Activated CD4-positive, alpha-beta T cell treated with anti-CD3 and anti-CD28 coated beads, Interleukin-2, amount 10 ng/mL, durations not matched to agents 7 days and 5 days (primary cell): ENCODE measurements around the gene ZMPSTE24. TPM values are rescaled to one million over a fixed set of nuclear protein-coding genes. Genes with fewer than 3 reads are reported as not detected.
A peak's percentile ranks its signal among the peaks of the same experiment; 100 is the strongest.
"Not testable (repeated sequence)": the region's sequence is repeated elsewhere in the genome, so short reads cannot be mapped to it uniquely, and the experiment has no call there.

Source experiments
- CTCF ChIA-PET: fragments of 350-600 bp; sonication (Branson Sonifier 250); formaldehyde crosslinking; loops from one replicate; lab custom pipeline; 2021; ENCODE audit warnings: antibody characterized with exemption; lab: Charles Lee
- POLR2A ChIA-PET: fragments of 350-600 bp; sonication (Branson Sonifier 250); formaldehyde crosslinking; loops from one replicate; lab custom pipeline; 2021; ENCODE audit warnings: antibody characterized with exemption; lab: Charles Lee
- DNase-seq: peaks from one replicate; pipeline ENCODE4 v3.0.0-alpha.2; 2020
- H3K27ac Mint-ChIP-seq: one replicate; pipeline ENCODE4 v1.8.0; 2021; ENCODE audit warnings: mild to moderate bottlenecking, moderate library complexity, mixed read lengths
- H3K27me3 Mint-ChIP-seq: one replicate; pipeline ENCODE4 v1.8.0; 2021; ENCODE audit warnings: mixed read lengths
- H3K36me3 Mint-ChIP-seq: one replicate; pipeline ENCODE4 v1.8.0; 2021; ENCODE audit warnings: low read depth, mixed read lengths
- H3K4me1 Mint-ChIP-seq: one replicate; pipeline ENCODE4 v1.8.0; 2021; ENCODE audit warnings: mixed read lengths
- H3K4me3 Mint-ChIP-seq: one replicate; pipeline ENCODE4 v1.8.0; 2021; ENCODE audit warnings: mild to moderate bottlenecking, moderate library complexity, mixed read lengths
- H3K9me3 Mint-ChIP-seq: one replicate; pipeline ENCODE4 v1.8.0; 2021; ENCODE audit warnings: mixed read lengths
- total RNA-seq, 2 experiments: library from RNA; stranded (reverse); gene quantifications; one replicate each; pipeline ENCODE4 v1.2.3, GENCODE V29; 2021

ZMPSTE24 gene
- total RNA-seq, 2 experiments from 2014 or later, result 24.7 to 28.8 TPM

- Mint-ChIP-seq H3K27me3 (peaks cover 25% of the 10 kb centered on the region), H3K27ac (peak within 1 kb of the TSS; percentile 52), H3K36me3 (peaks cover 1% of the 10 kb centered on the region), H3K9me3 (no peaks in the 10 kb centered on the region), H3K4me1 (peaks cover 54% of the 10 kb centered on the region), H3K4me3 (peak within 1 kb of the TSS; percentile 61)
- peak; percentile 20 for DNase-seq
- ChIA-PET CTCF (interaction anchor here (0.8 to 10.2 kb wide), 15 partner anchors 20 to 433 kb away, joined by 3 to 95 read pairs (median 3); partner anchors contain the start of genes RLF and TRIT1), POLR2A (no interaction called here)
Observed at GRCh38 chr1:40316595-40317393, 58.8 kb downstream of the ZMPSTE24 start, which contains the start of gene COL9A2. COL9A2 (minus strand) TSS chr1:40317286; CDS start chr1:40317197, 89 bp downstream.

- POLR2A ChIA-PET, result no interaction called here
- H3K36me3 Mint-ChIP-seq, result peaks cover 1% of the 10 kb centered on the region
Observed at GRCh38 chr1:40317394-40318074, 59.5 kb downstream of the ZMPSTE24 start.

GRCh38 chr1:40318476-40318875, 60.4 kb downstream of the ZMPSTE24 start:
- CTCF ChIA-PET, result interaction anchor here (0.6 to 10.2 kb wide), 7 partner anchors 18 to 240 kb away, joined by 3 to 95 read pairs (median 4); no protein-coding TSS in a partner anchor
- Mint-ChIP-seq H3K4me3 (no peak overlapping the region), H3K9me3 (no peaks in the 10 kb centered on the region), H3K36me3 (peaks cover 1% of the 10 kb centered on the region), H3K27me3 (peaks cover 25% of the 10 kb centered on the region), H3K4me1 (peaks cover 43% of the 10 kb centered on the region), H3K27ac (no peak overlapping the region)
- DNase-seq, result no peak
- POLR2A ChIA-PET, result no interaction called here

More at GRCh38 chr1:40317394-40318074, 59.5 kb downstream of the ZMPSTE24 start:
- Mint-ChIP-seq H3K27ac (peak overlapping the region; percentile 52), H3K4me3 (peak overlapping the region; percentile 37), H3K4me1 (peaks cover 49% of the 10 kb centered on the region), H3K27me3 (peaks cover 25% of the 10 kb centered on the region), H3K9me3 (no peaks in the 10 kb centered on the region)
- no peak for DNase-seq
- CTCF ChIA-PET, result interaction anchor here (0.6 to 10.2 kb wide), 5 partner anchors 19 to 164 kb away, joined by 4 to 95 read pairs (median 15); no protein-coding TSS in a partner anchor

- Mint-ChIP-seq H3K27me3 (peaks cover 27% of the 10 kb centered on the region), H3K4me3 (no peak overlapping the region), H3K9me3 (no peaks in the 10 kb centered on the region), H3K4me1 (peaks cover 40% of the 10 kb centered on the region), H3K27ac (no peak overlapping the region), H3K36me3 (peaks cover 1% of the 10 kb centered on the region)
- CTCF ChIA-PET, result interaction anchor here (1.0 to 10.2 kb wide), 5 partner anchors 18 to 240 kb away, joined by 3 to 95 read pairs (median 3); no protein-coding TSS in a partner anchor
- DNase-seq, result peak; percentile 12
- POLR2A ChIA-PET, result no interaction called here
Observed at GRCh38 chr1:40318970-40319621, 61.1 kb downstream of the ZMPSTE24 start.

GRCh38 chr1:40331403-40331802, 73.4 kb downstream of the ZMPSTE24 start:
- CTCF ChIA-PET, result interaction anchor here (0.8 kb wide), 1 partner anchor 10 kb away, joined by 3 read pairs; no protein-coding TSS in a partner anchor

GRCh38 chr1:40332695-40333094, 74.7 kb downstream of the ZMPSTE24 start:
- no peak overlapping the region for H3K27ac Mint-ChIP-seq
- H3K27me3 Mint-ChIP-seq, result no peaks in the 10 kb centered on the region
- no peaks in the 10 kb centered on the region for H3K4me1 Mint-ChIP-seq
- DNase-seq, result no peak
- ChIA-PET POLR2A (no interaction called here), CTCF (no interaction called here)
- H3K4me3 Mint-ChIP-seq, result no peak overlapping the region
- peaks cover 3% of the 10 kb centered on the region for H3K36me3 Mint-ChIP-seq
- H3K9me3 Mint-ChIP-seq, result peaks cover 8% of the 10 kb centered on the region

More at GRCh38 chr1:40331403-40331802, 73.4 kb downstream of the ZMPSTE24 start:
- H3K4me1 Mint-ChIP-seq, POLR2A ChIA-PET, H3K36me3 Mint-ChIP-seq, H3K4me3 Mint-ChIP-seq, H3K27me3 Mint-ChIP-seq, DNase-seq, H3K27ac Mint-ChIP-seq, H3K9me3 Mint-ChIP-seq: not testable (repeated sequence)

- POLR2A ChIA-PET, result no interaction called here
- Mint-ChIP-seq H3K36me3 (no peaks in the 10 kb centered on the region), H3K4me3 (no peak overlapping the region), H3K27ac (no peak overlapping the region), H3K27me3 (no peaks in the 10 kb centered on the region), H3K4me1 (peaks cover 34% of the 10 kb centered on the region), H3K9me3 (peaks cover 5% of the 10 kb centered on the region)
- CTCF ChIA-PET, result interaction anchor here (1.0 to 6.7 kb wide), 16 partner anchors 11 to 263 kb away, joined by 3 to 98 read pairs (median 12); partner anchors contain the start of gene COL9A2
- no peak for DNase-seq
Observed at GRCh38 chr1:40337443-40337842, 79.4 kb downstream of the ZMPSTE24 start.

- H3K4me3 Mint-ChIP-seq, result no peak overlapping the region
- CTCF ChIA-PET, result interaction anchor here (0.6 to 6.7 kb wide), 59 partner anchors 10 to 492 kb away, joined by 3 to 98 read pairs (median 4); partner anchors contain the start of genes COL9A2, SMAP2 and TMCO2
- H3K4me1 Mint-ChIP-seq, result peaks cover 43% of the 10 kb centered on the region
- peak overlapping the region; percentile 2 for H3K27ac Mint-ChIP-seq
- no peaks in the 10 kb centered on the region for H3K9me3 Mint-ChIP-seq
- no peaks in the 10 kb centered on the region for H3K36me3 Mint-ChIP-seq
- POLR2A ChIA-PET, result interaction anchor here (0.5 kb wide), 1 partner anchor 8 kb away, joined by 3 read pairs; no protein-coding TSS in a partner anchor
- H3K27me3 Mint-ChIP-seq, result no peaks in the 10 kb centered on the region
- DNase-seq, result peak; percentile 91
Observed at GRCh38 chr1:40338745-40339419, 80.8 kb downstream of the ZMPSTE24 start.

GRCh38 chr1:40339420-40340323, 81.6 kb downstream of the ZMPSTE24 start:
- CTCF ChIA-PET, result interaction anchor here (0.6 to 6.7 kb wide), 47 partner anchors 9 to 493 kb away, joined by 3 to 98 read pairs (median 5); partner anchors contain the start of genes COL9A2, SMAP2 and TMCO2
- peaks cover 51% of the 10 kb centered on the region for H3K4me1 Mint-ChIP-seq
- no peak overlapping the region for H3K4me3 Mint-ChIP-seq
- no peak overlapping the region for H3K27ac Mint-ChIP-seq
- no peaks in the 10 kb centered on the region for H3K36me3 Mint-ChIP-seq
- H3K9me3 Mint-ChIP-seq, result no peaks in the 10 kb centered on the region
- POLR2A ChIA-PET, result no interaction called here
- no peaks in the 10 kb centered on the region for H3K27me3 Mint-ChIP-seq
- DNase-seq, result no peak

GRCh38 chr1:40341491-40342380, 83.7 kb downstream of the ZMPSTE24 start:
- no peak for DNase-seq
- CTCF ChIA-PET, result interaction anchor here (0.7 to 5.8 kb wide), 14 partner anchors 10 to 257 kb away, joined by 3 to 24 read pairs (median 4); partner anchors contain the start of gene COL9A2
- Mint-ChIP-seq H3K4me3 (no peak overlapping the region), H3K27me3 (no peaks in the 10 kb centered on the region), H3K4me1 (peaks cover 58% of the 10 kb centered on the region), H3K36me3 (no peaks in the 10 kb centered on the region), H3K9me3 (no peaks in the 10 kb centered on the region), H3K27ac (peak overlapping the region; percentile 86)
- POLR2A ChIA-PET, result interaction anchor here (0.6 to 0.9 kb wide), 3 partner anchors 44 to 86 kb away, joined by 3 to 6 read pairs (median 3); no protein-coding TSS in a partner anchor
